NCI-H2196 treated with DMSO at 0.1 percent for 48 hours (cell line): ENCODE results near the gene PTPRN2.
A peak's percentile ranks its signal among the peaks of the same experiment; 100 is the strongest.
"Not testable (repeated sequence)": the region's sequence is repeated elsewhere in the genome, so short reads cannot be mapped to it uniquely, and the experiment has no call there.

Experiments used
- DNase-seq: peaks from one replicate; lab custom pipeline; 2025; ENCODE audit not compliant: unreplicated experiment; lab: John Stamatoyannopoulos, UW

PTPRN2 gene

GRCh38 chr7:158049271-158049670 is 538.4 kb downstream of the PTPRN2 start:
- no peak for DNase-seq

- DNase-seq, result no peak
Measured at GRCh38 chr7:158048569-158048968, 539.1 kb downstream of the PTPRN2 start.

DNA sequence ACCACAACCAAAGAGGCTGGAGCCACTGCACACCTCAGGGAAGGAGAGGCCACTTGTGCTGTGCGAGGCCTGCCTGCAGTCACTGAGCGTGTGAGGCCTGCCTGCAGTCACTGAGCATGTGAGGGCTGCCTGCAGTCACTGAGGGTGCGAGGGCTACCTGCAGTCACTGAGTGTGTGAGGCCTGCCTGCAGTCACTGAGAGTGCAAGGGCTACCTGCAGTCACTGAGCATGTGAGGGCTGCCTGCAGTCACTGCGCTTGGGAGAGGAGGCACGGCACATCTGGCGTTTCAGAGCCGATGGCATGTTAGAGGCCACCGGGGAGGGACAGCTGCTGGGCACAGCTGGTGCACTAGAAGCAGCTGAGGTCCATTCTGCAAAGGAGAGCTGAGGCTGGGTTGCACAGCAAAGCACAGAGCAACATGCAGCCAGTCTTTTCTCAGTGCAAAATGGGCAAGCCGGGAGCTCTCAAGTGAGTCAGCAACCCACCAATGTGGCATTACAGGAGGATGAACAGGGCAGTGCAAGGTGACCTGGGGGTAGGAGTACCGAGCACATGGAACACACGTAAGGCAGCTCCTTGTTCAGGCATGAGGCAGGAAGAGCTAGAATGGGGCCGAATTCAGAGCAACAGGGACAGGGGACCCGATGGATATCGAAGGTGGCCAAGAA is 540.1 kb downstream of the PTPRN2 start:
- no peak for DNase-seq

DNA sequence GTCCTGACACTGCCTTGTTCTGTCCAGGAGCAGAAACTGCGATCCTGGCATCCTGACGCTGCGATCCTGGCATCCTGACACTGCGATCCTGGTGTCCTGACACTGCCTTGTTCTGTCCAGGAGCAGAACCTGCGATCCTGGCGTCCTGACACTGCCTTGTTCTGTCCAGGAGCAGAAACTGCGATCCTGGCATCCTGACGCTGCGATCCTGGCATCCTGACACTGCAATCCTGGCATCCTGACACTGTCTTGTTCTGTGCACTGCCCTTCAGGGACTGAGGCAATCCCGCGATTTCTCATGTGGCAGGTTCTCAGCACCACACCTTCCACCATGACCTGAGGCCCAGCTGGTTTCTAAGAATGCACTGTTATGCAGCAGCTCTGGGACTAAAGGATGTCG is 541.4 kb downstream of the PTPRN2 start:
- DNase-seq, result not testable (repeated sequence)

GRCh38 chr7:158044482-158044823 is 543.2 kb downstream of the PTPRN2 start:
- no peak for DNase-seq

DNA sequence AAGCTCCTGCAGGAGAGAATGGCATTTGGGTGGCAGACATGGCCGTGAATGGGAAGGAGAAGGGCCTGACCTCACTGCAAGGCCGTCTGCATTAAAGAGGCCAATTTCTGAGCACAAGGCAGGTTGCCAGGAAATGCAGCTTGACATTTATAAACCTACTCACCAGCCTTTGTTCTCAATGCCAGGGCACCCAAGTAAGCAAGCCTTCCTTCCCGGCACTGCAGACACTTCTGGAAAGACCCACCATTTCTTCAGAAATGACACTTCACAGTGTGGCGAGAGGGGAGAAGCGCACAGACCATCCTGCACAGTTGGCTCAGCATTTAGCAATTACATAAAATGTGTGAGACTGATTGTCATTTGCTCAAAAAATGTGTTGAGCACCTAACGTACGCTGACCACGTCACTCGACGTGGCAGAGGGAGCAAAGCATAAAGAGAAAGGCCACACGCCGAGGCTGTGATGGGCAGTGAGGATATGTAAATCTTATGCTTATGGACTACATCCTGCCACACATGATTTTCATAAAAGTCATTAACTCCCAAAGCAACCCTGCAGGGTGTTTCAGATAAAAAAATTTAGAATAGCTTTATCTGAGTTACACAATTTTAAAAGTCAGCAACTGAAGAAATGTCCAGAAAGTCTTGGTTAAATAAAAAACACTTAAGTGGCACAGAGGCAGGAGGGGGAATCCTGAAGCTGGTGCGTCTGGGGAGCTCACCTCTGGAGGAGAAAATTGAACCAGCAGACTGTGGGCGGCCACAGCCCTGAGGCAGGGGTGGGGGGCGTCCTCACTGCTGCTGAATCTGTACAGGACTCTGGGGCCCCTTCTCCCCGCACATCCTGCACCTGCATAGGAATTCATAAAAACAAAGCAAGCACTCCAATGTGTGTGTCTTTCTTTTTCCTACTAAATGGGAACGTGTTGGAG is 543.8 kb downstream of the PTPRN2 start:
- DNase-seq, result no peak

GRCh38 chr7:158042156-158042880 is 545.3 kb downstream of the PTPRN2 start:
- no peak for DNase-seq

GRCh38 chr7:158040199-158040598 is 547.4 kb downstream of the PTPRN2 start:
- no peak for DNase-seq

GRCh38 chr7:158039270-158039669 is 548.4 kb downstream of the PTPRN2 start:
- DNase-seq, result no peak

DNA sequence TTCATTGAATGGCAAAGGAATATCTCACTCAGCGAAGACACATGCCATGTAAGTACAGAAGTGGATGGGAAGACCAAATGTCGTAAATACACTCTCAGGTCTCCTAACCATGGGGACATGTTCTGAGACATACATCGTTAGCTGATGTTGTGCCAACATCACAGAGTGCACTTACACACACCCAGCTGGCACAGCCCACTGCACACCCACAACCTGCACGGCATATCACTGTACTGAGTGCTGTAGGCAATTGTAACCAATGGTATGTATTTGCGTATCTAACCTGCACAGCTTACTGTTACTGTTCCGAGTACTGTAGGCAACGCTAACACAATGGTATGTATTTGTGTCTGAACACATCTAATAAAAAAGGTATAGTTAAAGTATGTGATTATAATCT is 550.4 kb downstream of the PTPRN2 start:
- no peak for DNase-seq

GRCh38 chr7:158035343-158035742 is 552.3 kb downstream of the PTPRN2 start:
- DNase-seq, result no peak

- no peak for DNase-seq
Measured at GRCh38 chr7:158034571-158034970, 553.1 kb downstream of the PTPRN2 start.

GRCh38 chr7:158033925-158034324 is 553.7 kb downstream of the PTPRN2 start:
- DNase-seq, result not testable (repeated sequence)

DNA sequence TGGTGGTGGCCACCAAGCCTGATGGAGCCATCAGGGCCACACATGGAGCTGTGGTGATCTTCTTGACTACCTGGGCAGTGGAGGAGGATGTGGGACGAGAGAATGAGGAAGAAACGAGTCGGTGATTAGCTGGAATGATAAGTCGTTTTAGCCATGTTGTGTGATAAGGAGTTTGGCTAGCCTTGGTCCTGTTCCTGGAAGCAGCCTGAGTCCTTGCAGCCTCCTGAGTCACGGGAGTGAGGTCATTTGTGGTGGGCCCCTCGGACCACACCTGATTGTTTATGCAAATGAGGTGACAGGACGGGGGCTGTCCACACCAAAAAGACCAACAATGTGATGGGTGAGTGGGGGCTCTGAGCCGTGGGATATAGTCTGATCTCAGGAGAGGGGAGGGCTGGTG is 554.4 kb downstream of the PTPRN2 start:
- no peak for DNase-seq

DNA sequence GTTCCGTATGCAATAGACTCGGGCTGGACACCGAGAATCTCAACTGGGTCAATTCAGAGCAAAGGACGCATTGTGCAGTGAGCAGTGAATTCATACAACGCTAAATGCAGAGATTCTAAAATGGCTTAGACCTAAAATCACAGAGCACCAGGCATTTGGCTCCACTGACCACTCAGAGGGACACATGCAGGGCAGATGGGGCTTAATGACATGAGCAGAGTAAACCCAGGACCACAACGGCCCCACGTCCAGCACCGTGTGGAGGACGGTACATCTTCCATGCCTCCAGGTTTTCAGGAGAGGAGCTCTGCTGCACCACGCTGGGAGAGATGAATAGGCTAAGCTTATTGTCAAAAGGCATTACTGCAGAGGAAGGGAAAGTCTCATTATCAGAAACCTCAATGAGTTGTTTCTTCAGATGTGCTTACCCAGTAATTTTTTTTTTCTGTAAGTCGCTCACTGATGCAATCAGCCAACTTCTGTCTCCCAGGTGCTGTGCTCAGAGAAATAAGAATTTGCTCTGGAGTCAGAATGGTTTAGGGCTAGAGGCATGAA is 555.0 kb downstream of the PTPRN2 start:
- no peak for DNase-seq

GRCh38 chr7:158031867-158032308 is 555.7 kb downstream of the PTPRN2 start:
- DNase-seq, result no peak

DNA sequence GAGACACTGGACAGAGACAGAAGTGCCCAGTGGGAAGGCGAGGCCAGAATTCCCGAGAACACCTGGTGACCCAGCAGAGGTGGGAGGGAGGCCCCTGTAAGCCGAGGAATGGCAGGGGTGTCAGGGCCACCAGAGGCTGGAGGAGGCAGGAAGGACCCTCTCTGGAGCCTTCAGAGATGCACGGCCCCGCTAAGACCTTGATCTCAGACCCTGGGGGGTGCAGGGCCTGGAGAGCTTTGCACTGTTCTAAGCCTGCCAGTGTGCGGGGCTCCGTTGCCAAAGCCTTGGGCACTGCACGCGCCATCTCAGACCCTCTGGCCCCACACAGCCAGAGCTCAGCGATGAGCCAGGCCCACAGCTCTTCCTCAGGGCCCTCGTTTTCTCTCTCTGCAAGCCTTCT is 557.1 kb downstream of the PTPRN2 start:
- DNase-seq, result no peak

- no peak for DNase-seq
Measured at GRCh38 chr7:158030071-158030470, 557.6 kb downstream of the PTPRN2 start.

DNA sequence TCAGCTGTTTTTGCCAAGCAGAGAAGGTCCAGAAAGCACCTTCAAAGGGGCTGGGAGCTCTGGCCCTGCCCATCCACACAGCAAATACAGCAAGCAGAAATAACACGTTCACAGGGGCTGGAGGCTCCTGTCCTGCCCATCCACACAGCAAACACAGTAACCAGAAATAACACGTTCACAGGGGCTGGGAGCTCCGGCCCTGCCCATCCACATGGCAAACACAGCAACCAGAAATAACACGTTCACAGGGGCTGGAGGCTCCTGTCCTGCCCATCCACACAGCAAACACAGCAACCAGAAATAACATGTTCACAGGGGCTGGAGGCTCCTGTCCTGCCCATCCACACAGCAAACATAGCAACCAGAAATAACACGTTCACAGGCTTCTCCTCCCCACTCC is 558.1 kb downstream of the PTPRN2 start:
- no peak for DNase-seq

DNA sequence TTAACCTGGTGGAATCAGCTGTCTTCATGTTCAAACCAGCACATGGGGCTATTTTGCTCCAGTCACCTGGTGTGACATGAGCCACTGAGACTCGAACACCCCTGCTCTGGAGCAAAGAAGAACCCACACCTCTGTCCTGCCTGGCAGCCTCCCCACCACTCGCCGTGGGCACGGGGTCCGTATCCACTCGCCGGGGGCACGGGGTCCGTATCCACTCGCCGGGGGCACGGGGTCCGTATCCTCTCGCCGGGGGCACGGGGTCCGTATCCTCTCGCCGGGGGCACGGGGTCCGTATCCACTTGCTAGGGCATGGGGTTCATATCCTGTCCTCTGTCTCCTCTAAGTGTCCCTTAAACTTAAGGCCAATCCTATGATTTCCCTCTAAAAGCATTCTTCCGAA is 558.7 kb downstream of the PTPRN2 start:
- no peak for DNase-seq

DNA sequence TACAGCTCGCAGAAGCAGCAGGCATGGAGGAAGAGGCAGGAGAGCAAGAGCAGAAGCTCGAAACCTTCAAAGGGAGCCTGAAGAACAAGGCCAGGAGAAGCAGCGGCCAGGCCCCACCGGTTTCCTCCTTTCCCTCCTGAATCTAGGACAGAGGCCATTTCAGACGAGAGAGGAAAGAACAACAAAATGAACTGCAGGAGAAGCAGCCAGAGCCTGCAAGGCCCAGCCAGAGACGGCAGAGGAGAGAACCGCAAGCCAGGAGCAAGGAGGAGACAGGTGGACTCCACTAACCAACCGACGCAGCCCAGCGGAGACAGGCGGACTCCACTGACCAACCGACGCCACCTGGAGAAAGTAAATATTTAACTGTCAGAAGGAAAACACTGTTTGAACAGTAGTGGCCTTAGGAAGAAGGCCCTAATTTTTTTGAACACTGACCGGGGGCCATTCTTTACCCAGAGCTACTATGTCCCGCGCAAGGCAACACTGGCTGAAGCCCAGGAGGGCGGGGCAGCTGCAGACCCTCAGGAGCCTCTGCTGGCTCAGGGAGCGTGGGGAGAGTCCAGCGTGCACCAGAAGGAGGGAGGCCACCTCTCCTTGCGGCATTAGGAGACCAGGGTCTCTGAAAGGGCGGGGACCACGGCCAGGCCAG is 559.2 kb downstream of the PTPRN2 start:
- DNase-seq, result peak; percentile 11
